GM21717 (cell line): Measurements from ENCODE around the gene TMEM134.

Source experiments
- ATAC-seq: cut with Tn5 transposase; IDR thresholded peaks from one replicate; pipeline ENCODE4 v1.9.1; 2021; ENCODE audit warnings: mild to moderate bottlenecking, moderate library complexity; ENCODE audit not compliant: unreplicated experiment

The TMEM134 gene

DNA sequence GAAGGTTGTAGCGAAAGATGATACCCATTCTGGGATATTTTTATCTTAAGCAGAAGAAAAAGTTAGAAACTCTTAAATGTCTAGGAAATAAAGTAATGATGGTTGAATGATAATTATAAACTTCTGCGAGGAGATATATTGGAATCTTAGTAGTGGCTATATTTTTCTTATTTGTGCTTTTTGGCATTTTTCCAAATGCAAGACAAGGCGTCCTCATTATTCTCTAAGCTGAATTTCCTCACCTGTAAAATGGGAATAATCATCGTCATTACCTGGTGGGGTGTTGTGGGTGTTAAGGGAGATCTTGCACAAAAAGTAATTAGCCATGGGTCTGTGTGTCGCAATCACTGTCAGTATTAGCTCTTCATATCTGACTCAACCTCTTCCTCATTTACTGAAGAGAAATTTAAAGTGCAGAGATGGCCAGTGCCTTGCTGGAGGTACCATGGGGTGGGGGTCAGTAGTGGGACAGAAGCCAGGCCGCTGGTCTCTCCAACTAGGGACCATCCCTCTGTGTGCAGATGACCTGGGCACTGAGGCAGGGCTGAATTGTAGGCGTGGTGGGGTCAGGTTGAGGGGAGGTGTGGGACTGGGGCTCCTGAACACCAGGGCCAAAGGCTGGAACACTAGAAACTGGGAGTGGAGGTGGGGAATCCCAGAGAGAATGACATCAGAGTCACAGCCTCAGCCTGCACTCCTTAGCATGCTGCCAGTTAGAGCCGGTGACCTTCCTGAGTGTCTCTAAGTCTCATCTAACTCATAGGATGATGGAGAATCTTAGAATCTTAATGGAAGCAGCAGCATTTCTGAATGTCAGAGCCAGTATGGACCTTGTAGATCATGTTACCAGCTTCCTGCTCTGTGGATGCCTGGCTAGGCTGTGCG, 32.0 kb upstream of the TMEM134 start:
- no peak for ATAC-seq

- no peak for ATAC-seq
These were observed 31.4 kb upstream of the TMEM134 start for GRCh38 chr11:67500484-67500821.

DNA sequence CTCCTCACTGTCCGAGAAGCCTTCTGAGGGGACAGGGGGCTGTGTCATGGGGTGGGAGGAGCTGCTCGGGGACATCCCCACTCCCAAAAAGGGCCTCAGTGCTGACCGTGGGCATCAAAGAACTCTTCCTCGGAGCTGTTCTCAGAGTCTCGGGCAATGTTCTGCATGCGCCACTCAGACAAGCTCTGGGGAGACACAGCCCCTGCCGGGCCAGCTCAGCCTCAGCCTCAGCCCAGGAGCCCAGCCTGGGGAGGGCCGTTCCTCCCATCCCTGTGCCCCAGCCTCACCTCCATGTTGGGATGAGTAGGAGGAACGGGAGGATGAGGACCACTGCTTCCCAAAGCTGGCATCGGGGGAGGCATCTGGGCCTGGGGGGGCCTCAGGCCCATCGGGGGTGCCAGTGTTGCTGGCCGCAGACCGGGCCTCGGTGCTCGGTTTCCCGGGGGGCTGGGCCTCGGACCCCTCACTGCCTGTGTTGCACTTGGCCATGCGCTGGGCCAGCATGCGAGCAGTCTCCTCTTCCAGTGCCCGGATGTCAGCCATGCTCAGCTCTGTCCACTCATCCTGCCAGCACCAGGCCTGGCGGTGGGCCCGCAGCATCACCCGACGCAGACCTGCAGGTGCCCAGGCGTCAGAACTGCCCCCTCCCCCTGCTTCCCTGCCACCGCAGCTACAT, 30.9 kb upstream of the TMEM134 start:
- no peak for ATAC-seq

DNA sequence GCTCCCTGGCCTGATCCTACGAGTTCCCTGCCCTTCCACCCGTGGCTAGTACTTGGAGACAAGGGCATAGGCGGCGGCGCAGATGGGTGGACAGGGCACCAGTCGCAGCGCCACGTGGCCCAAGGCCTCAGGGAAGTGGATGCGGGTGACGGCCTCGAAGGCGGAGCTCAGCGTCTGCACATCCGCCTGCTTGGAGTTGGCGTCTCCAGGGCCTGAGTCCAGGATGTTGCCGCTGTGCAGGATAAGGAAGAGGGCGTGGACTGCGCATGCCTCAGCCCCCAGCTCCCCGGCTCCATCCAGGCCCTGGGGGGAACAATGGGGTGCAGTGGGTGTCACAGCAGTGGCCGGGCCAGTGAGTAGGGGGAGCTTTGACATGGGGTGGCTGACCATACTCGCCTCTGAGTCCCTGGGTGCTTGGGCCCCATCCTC, 29.5 kb upstream of the TMEM134 start:
- no peak for ATAC-seq

DNA sequence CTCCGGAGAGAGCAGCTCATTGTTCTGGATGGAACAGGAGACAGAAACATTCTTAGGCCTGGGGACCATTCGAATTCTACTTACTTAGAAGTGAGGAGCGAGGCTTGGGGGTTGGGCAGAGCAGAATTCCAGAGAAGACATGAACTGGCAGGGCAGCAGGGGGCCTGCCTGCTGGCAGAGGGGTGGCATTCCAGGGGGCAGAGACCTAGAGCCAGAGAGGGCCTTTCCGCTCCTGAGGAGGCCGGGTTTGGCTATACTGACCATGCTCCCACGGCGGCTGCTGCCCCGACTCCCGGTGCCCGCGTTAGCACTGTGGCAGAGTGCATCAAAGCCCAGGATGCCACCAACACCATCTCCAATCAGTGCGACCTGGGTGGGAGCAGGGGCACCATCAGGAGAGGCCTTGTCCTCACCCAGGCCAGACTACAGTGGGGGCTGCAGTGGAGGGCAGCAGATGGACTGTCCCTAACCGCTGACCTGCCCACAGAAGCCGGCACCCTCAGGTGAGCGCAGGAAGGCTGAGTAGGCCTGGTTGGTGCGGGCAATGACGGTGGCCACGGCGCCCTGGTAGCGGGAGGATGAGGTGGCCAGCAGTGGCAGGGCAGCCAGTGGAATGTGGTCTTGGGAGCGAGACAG, 28.7 kb upstream of the TMEM134 start:
- no peak for ATAC-seq

- no peak for ATAC-seq
These were observed 27.1 kb upstream of the TMEM134 start for GRCh38 chr11:67496113-67496512.

- no peak for ATAC-seq
These were observed 26.4 kb upstream of the TMEM134 start for GRCh38 chr11:67495234-67496005.

DNA sequence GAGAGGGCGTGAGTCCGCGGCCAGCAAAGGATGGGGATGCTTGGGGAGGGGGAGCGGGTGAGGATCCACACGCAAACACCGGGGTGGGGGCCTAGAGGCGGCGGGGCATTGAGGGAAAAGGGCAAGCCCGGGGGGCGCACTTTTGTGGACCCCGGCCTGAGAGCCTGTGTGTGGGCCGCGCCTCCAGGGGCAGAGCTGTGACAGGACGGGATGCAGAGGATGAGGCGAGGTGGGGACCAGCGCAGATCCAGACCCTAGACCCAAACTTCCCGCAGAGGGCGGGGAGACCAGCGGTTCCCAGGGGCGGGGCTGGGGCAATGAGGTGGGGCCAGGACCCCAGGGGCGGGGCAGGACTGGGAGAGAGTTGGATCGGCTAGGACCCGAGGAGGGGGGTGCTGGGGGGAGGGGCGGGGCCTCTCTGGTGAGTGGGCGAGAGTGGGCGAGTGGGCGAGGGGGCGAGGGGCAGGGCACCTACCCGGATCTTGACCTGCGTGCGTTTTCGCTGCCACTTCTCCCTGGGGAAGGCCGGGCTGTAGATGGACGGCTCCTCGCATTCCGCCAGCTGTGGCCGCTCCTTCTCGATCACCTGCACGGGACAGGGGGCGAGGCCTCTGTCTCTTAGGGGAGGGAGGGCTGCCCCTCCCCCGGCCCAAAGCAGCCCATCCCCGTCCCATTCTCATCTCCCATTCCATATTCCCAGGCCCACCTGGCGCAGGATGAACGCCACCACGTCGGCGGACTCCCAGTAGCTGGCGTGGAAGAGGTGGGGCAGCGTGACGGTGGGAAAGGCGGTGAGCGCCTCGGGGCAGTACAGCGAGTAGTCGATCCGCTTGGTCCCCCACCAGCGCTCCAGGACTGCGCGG, 25.6 kb upstream of the TMEM134 start:
- ATAC-seq = no peak

GRCh38 chr11:67493548-67494370, 24.7 kb upstream of the TMEM134 start:
- ATAC-seq = no peak

DNA sequence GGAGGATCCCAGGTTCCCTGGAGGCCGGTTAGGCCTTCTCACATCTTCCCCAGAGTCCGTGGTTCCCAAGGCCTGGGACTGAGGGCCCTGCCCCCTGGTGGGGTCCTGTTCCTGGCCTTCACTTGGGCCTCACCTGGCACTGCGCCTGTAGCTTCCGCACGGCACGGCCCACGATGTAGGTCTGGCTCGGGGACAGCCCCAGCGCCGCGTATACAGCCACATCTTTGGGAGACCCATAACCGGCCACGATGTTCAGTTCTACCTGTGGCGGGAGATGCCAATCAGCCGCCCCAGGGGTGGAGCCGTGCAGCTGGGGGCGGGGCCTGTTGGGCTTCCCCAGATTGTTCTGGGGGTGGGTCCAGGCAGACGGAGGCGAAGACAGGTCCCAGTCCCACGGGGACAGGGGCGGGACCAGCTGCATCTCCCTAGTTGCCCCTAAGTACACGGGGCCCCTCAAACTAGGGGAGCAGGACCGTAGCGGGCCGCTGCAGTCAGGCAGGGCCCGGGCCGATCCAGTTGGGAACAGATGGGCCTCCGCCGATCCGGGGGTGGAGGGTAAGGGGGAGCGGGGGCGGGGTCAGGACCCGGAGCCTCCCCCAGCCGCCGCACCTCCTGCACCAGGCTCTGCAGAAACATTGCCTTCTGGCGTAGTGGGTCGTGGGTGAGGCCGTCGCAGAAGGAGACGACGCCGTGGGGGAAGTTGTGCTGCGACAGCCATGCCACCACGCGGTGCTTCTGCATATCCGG, 23.9 kb upstream of the TMEM134 start:
- ATAC-seq = no peak

DNA sequence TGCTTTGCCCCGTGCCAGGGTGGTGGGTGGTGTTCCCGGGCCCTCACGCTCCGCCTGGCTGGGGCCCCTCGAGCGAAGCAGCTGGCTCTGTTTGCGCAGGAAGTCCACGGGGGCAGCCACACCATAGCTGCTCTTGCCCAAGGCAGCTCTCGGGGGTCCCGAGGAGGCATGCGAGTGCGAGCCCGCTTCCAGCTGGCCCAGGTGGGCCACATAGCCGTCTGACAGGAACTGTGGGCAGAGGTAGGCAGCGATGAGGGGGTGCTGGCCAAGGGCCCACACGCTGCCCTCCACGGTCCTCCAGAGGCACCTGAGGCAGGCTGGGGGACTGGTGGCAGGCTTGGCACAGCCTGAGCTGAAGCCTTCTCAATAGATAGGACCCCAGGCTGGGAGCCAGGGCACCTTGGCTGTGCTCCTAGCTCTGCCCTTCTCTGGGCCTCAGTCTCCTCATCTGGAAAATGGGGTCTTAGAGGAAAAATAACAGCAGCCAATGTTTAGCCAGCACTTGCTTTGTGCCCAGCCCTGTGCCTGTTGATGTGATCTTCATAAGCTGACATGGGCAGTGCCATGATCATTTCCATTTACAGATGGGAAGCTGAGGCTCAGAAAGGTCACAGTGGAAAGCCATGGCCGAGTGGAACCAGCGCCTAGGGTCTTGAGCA, 23.1 kb upstream of the TMEM134 start:
- ATAC-seq = no peak

- no peak for ATAC-seq
These were observed 22.4 kb upstream of the TMEM134 start for GRCh38 chr11:67491276-67492068.

DNA sequence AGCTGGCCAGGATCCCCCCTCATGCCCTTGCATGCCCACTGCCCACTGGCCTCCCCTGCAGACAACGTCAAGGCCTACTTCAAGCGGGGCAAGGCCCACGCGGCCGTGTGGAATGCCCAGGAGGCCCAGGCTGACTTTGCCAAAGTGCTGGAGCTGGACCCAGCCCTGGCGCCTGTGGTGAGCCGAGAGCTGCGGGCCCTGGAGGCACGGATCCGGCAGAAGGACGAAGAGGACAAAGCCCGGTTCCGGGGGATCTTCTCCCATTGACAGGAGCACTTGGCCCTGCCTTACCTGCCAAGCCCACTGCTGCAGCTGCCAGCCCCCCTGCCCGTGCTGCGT, 21.6 kb upstream of the TMEM134 start:
- ATAC-seq = no peak

- ATAC-seq = no peak
These were observed 21.1 kb upstream of the TMEM134 start for GRCh38 chr11:67489885-67490726.

DNA sequence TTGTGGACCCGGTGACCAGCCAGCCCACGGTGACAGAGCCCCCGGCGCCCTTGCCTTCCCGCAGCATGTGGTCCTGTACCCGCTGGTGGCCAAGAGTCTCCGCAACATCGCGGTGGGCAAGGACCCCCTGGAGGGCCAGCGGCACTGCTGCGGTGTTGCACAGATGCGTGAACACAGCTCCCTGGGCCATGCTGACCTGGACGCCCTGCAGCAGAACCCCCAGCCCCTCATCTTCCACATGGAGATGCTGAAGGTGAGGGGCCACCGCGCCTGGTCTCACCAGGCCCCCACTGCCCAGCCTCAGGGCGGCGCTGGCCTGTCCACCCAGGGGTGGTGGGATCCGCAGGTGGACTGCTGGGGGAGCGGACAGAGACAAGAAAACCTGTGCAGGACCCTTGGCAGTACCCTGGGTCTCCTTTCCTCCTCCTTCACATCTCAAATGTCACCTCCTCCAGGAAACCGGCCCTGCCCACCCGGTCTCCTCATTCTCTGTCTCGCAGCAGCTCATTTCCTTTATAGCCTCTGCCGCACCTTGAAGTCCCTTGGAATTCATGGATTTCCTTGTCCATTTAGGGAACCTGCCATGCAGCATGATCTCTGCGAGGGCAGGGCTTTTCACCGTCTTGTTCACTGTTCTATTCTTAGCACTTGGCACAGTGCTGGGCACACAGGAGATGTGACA, 20.3 kb upstream of the TMEM134 start:
- no peak for ATAC-seq
